H1 (cell line): ENCODE results near the gene TRABD2A. TPM values are rescaled to one million over a fixed set of nuclear protein-coding genes. Genes with fewer than 3 reads are reported as not detected.

ENCODE experiments used
- CTCF ChIA-PET: fragments of 300-600 bp; sonication (Branson Sonifier 250); formaldehyde crosslinking; loops from one replicate; lab custom pipeline; 2021; ENCODE audit not compliant: partially characterized antibody; lab: Charles Lee
- POLR2A ChIA-PET: fragments of 300-600 bp; sonication (Branson Sonifier 250); formaldehyde crosslinking; loops from one replicate; lab custom pipeline; 2021; ENCODE audit warnings: inconsistent platforms; ENCODE audit not compliant: partially characterized antibody; lab: Charles Lee
- DNase-seq, 2 experiments: peaks; one replicate each; pipeline versions ENCODE4 v3.0.0 to v3.0.0-alpha.2; 2010 to 2022; ENCODE audit warnings: low spot score in 2 of 2, low read depth in 1 of 2, mixed read lengths in 1 of 2
- FAIRE-seq: peaks from 2 replicates; lab custom pipeline; 2011; peaks lifted over from hg19 to GRCh38; lab: Jason Lieb, UNC
- H2AFZ ChIP-seq: 2 replicates; pipeline ENCODE4 v1.8.1; 2012; ENCODE audit warnings: low read length, inconsistent platforms
- H2AK5ac ChIP-seq: 2 replicates; pipeline ENCODE4 v1.6.1; 2013; ENCODE audit warnings: low read depth, low read length
- H2BK120ac ChIP-seq: replicated peaks from 2 replicates; pipeline ENCODE3; 2013; ENCODE audit warnings: low read depth, low read length, inconsistent platforms
- H2BK12ac ChIP-seq: 2 replicates; pipeline ENCODE4 v1.6.1; 2013; ENCODE audit warnings: low read depth, low read length
- H2BK15ac ChIP-seq: 2 replicates; pipeline ENCODE4 v1.6.1; 2013; ENCODE audit warnings: low read length
- H2BK20ac ChIP-seq: 2 replicates; pipeline ENCODE4 v1.6.1; 2013; ENCODE audit warnings: low read length
- H2BK5ac ChIP-seq: 2 replicates; pipeline ENCODE4 v1.6.1; 2013; ENCODE audit warnings: low read depth, low read length
- H3K14ac ChIP-seq: 2 replicates; pipeline ENCODE4 v1.6.1; 2013; ENCODE audit warnings: inconsistent platforms; ENCODE audit not compliant: insufficient read length
- H3K18ac ChIP-seq: 2 replicates; pipeline ENCODE4 v1.6.1; 2013; ENCODE audit warnings: low read length; ENCODE audit errors: extremely low read depth
- H3K23ac ChIP-seq: 2 replicates; pipeline ENCODE4 v1.6.1; 2013; ENCODE audit warnings: inconsistent platforms; ENCODE audit not compliant: insufficient read length
- H3K23me2 ChIP-seq: 2 replicates; pipeline ENCODE4 v1.6.1; 2013; ENCODE audit warnings: low read depth, low read length
- H3K27ac ChIP-seq: 2 replicates; pipeline ENCODE4 v1.6.1; 2011; ENCODE audit warnings: low read depth, low read length, inconsistent platforms
- H3K27me3 ChIP-seq, 4 experiments: replicated peaks in 1 of 4; 1 replicate in 1 of 4; 2 replicates in 3 of 4; pipeline versions ENCODE4 v1.6.1 to v1.8.1; 2011 to 2013; ENCODE audit warnings: low read length in 3 of 4, mild to moderate bottlenecking in 3 of 4, inconsistent platforms in 2 of 4, mixed read lengths in 2 of 4, moderate library complexity in 1 of 4; ENCODE audit not compliant: control insufficient read depth in 3 of 4, insufficient read depth in 3 of 4; ENCODE audit errors: extremely low read depth in 1 of 4
- H3K36me3 ChIP-seq, 4 experiments: 2 replicates each; pipeline versions ENCODE4 v1.6.1 to v1.8.1; 2011 to 2013; ENCODE audit warnings: mild to moderate bottlenecking in 4 of 4, low read length in 3 of 4, moderate library complexity in 2 of 4, control low read depth in 1 of 4, inconsistent platforms in 1 of 4; ENCODE audit not compliant: insufficient read depth in 4 of 4, control insufficient read depth in 2 of 4
- H3K4ac ChIP-seq: replicated peaks from 2 replicates; pipeline ENCODE3; 2013; ENCODE audit warnings: low read length, low read depth, mixed read lengths, inconsistent platforms; ENCODE audit not compliant: insufficient read length
- H3K4me1 ChIP-seq, 4 experiments: replicated peaks in 1 of 4; 1 replicate in 1 of 4; 2 replicates in 3 of 4; pipeline versions ENCODE4 v1.6.1 to v1.8.1; 2011 to 2013; ENCODE audit warnings: low read length in 3 of 4, inconsistent platforms in 2 of 4, mixed read lengths in 1 of 4; ENCODE audit not compliant: insufficient read depth in 4 of 4, control insufficient read depth in 3 of 4
- H3K4me2 ChIP-seq, 2 experiments: 2 replicates each; pipeline versions ENCODE4 v1.6.1 to v1.8.1; 2011 to 2013; ENCODE audit warnings: low read depth in 2 of 2, low read length in 2 of 2, control low read depth in 1 of 2, inconsistent platforms in 1 of 2, mild to moderate bottlenecking in 1 of 2; ENCODE audit not compliant: insufficient read depth in 1 of 2
- H3K4me3 ChIP-seq, 4 experiments: fragments of 200-600, 300-600 bp in 1 of 4; sonication (generic), shearing (Covaris generic), sonication (Bioruptor Twin) in 1 of 4; 2 replicates each; pipeline versions ENCODE4 v1.5.1 to v1.8.1; 2011 to 2016; ENCODE audit warnings: low read length in 4 of 4, low read depth in 3 of 4, control low read depth in 2 of 4, inconsistent platforms in 2 of 4, mild to moderate bottlenecking in 2 of 4, mixed read lengths in 1 of 4, moderate library complexity in 1 of 4; ENCODE audit not compliant: insufficient read depth in 2 of 4; ENCODE audit errors: extremely low read depth in 1 of 4
- H3K56ac ChIP-seq: replicated peaks from 2 replicates; pipeline ENCODE3; 2013; ENCODE audit warnings: low read depth, mild to moderate bottlenecking, mixed read lengths, low read length, inconsistent platforms; ENCODE audit not compliant: insufficient read length
- H3K79me1 ChIP-seq: 2 replicates; pipeline ENCODE4 v1.6.1; 2013; ENCODE audit warnings: low read depth, low read length, control low read depth
- H3K79me2 ChIP-seq, 2 experiments: 2 replicates each; pipeline versions ENCODE4 v1.6.1 to v1.8.1; 2012 to 2013; ENCODE audit warnings: low read length in 2 of 2, mild to moderate bottlenecking in 2 of 2, inconsistent platforms in 1 of 2; ENCODE audit not compliant: insufficient read depth in 2 of 2, control insufficient read depth in 1 of 2
- H3K9ac ChIP-seq, 4 experiments: replicated peaks in 1 of 4; 1 replicate in 1 of 4; 2 replicates in 3 of 4; pipeline versions ENCODE4 v1.6.1 to v1.8.1; 2011 to 2013; ENCODE audit warnings: low read depth in 3 of 4, low read length in 3 of 4, control low read depth in 2 of 4, mild to moderate bottlenecking in 2 of 4, moderate library complexity in 2 of 4, inconsistent platforms in 1 of 4; ENCODE audit errors: extremely low read depth in 1 of 4
- H3K9me3 ChIP-seq, 2 experiments: 2 replicates each; pipeline versions ENCODE4 v1.6.1 to v1.8.1; 2012 to 2013; ENCODE audit warnings: mild to moderate bottlenecking in 2 of 2, moderate library complexity in 2 of 2, control low read depth in 1 of 2, inconsistent platforms in 1 of 2, low read depth in 1 of 2, low read length in 1 of 2, mixed read lengths in 1 of 2; ENCODE audit not compliant: insufficient read depth in 2 of 2
- H4K20me1 ChIP-seq, 2 experiments: replicated peaks in 1 of 2; 2 replicates each; pipeline versions ENCODE3 to v1.8.1; 2011 to 2013; ENCODE audit warnings: inconsistent platforms in 2 of 2, low read length in 2 of 2, mild to moderate bottlenecking in 1 of 2; ENCODE audit not compliant: insufficient read depth in 2 of 2, control insufficient read depth in 1 of 2
- H4K5ac ChIP-seq: 2 replicates; pipeline ENCODE4 v1.6.1; 2013; ENCODE audit warnings: low read length, low read depth, mixed read lengths, inconsistent platforms; ENCODE audit not compliant: insufficient read length
- H4K8ac ChIP-seq: 2 replicates; pipeline ENCODE4 v1.8.0; 2013; ENCODE audit warnings: mild to moderate bottlenecking, moderate library complexity, low read length, inconsistent platforms; ENCODE audit not compliant: insufficient read depth; ENCODE audit errors: extremely low read depth
- H4K91ac ChIP-seq: replicated peaks from 2 replicates; pipeline ENCODE3; 2013; ENCODE audit warnings: low read length, mixed read lengths, inconsistent platforms; ENCODE audit not compliant: insufficient read length
- BACH1 ChIP-seq: IDR thresholded peaks from 2 replicates; pipeline ENCODE4 v1.6.1; 2012; ENCODE audit warnings: low read length, improper control_type of control experiment
- EZH2 ChIP-seq: fragments of 200-600 bp; sonication (generic); IDR thresholded peaks from 2 replicates; pipeline ENCODE4 v1.7.1; 2012; ENCODE audit warnings: low read depth, mild to moderate bottlenecking, moderate library complexity, low read length, inconsistent platforms; ENCODE audit not compliant: severe bottlenecking
- HDAC6 ChIP-seq: IDR thresholded peaks from one replicate; pipeline ENCODE4 v1.7.1; 2012; ENCODE audit warnings: low read depth, mild to moderate bottlenecking, inconsistent platforms, low read length, moderate library complexity
- POLR2AphosphoS5 ChIP-seq: IDR thresholded peaks from 2 replicates; pipeline ENCODE4 v1.6.1; 2011; ENCODE audit warnings: low read depth, low read length
- RAD21 ChIP-seq, 2 experiments: IDR thresholded peaks in 1 of 2; conservative IDR thresholded peaks in 1 of 2; 2 replicates each; pipeline ENCODE4 v1.6.1; 2011; ENCODE audit warnings: low read depth in 2 of 2, low read length in 2 of 2, improper control_type of control experiment in 1 of 2, inconsistent platforms in 1 of 2, mild to moderate bottlenecking in 1 of 2, moderate library complexity in 1 of 2
- RBBP5 ChIP-seq: IDR thresholded peaks from 2 replicates; pipeline ENCODE4 v1.7.1; 2012; ENCODE audit warnings: low read depth, mild to moderate bottlenecking, inconsistent platforms, low read length, moderate library complexity, borderline replicate concordance
- RNF2 ChIP-seq: fragments of 200-900, 300-1000 bp; sonication (generic); IDR thresholded peaks from 2 replicates; pipeline ENCODE4 v1.7.1; 2016; ENCODE audit warnings: borderline replicate concordance, low read depth, mild to moderate bottlenecking, antibody characterized with exemption, low read length; ENCODE audit not compliant: poor library complexity, severe bottlenecking; ENCODE audit errors: missing control alignments
- SP2 ChIP-seq: IDR thresholded peaks from 2 replicates; pipeline ENCODE4 v1.6.1; 2012; ENCODE audit warnings: mild to moderate bottlenecking, low read length, inconsistent platforms
- SP4 ChIP-seq: IDR thresholded peaks from 2 replicates; pipeline ENCODE4 v1.6.1; 2012; ENCODE audit warnings: low read length, inconsistent platforms
- SUZ12 ChIP-seq: fragments of 200-600 bp; sonication (generic); IDR thresholded peaks from 2 replicates; pipeline ENCODE4 v1.6.1; 2012; ENCODE audit warnings: mild to moderate bottlenecking, inconsistent platforms, low read length, moderate library complexity, mixed read lengths
- TBP ChIP-seq: IDR thresholded peaks from 2 replicates; pipeline ENCODE4 v1.6.1; 2011; ENCODE audit warnings: low read depth, low read length, improper control_type of control experiment
- TCF12 ChIP-seq: IDR thresholded peaks from 2 replicates; pipeline ENCODE4 v1.6.1; 2011; ENCODE audit warnings: low read depth, mild to moderate bottlenecking, low read length
- YY1 ChIP-seq: IDR thresholded peaks from 2 replicates; pipeline ENCODE4 v1.6.1; 2011; ENCODE audit warnings: low read depth, mild to moderate bottlenecking, low read length
- WGBS, 2 experiments: shearing (Covaris generic) in 1 of 2; methylation state at CpG; one replicate each; pipeline versions ENCODE4 v1.1.6 to v1.1.7; 2013 to 2015; ENCODE audit warnings: low lambda C conversion rate in 2 of 2, mixed read lengths in 2 of 2, inconsistent platforms in 1 of 2, low coverage in 1 of 2, missing lambda C conversion rate in 1 of 2; ENCODE audit not compliant: insufficient replicate concordance in 2 of 2, insufficient coverage in 1 of 2, insufficient read length in 1 of 2; ENCODE audit errors: extremely low coverage in 1 of 2, missing lambda C conversion rate in 1 of 2; 5-methylcytosine and 5-hydroxymethylcytosine counted together
- polyA plus RNA-seq, 7 experiments: library from polyadenylated mRNA; depleted of rRNA in 3 of 7; stranded (reverse) in 5 of 7; unstranded in 2 of 7; fragments of >200 nt in 5 of 7; fragments of 200-250 nt in 2 of 7; gene quantifications; 1 replicate in 5 of 7; 2 replicates in 1 of 7; 4 replicates in 1 of 7; pipeline versions ENCODE4 v1.2.1 to v1.2.3, GENCODE V29; 2011 to 2013; ENCODE audit warnings: missing spikeins in 2 of 7, mixed read lengths in 2 of 7
- total RNA-seq: library from RNA; stranded (reverse); fragmentation: NEBNext Ultra II Directional; extraction: Animal tissue kit (Norgen Biotek cat#: 25700); gene quantifications from 2 replicates; pipeline ENCODE4 v1.2.1, GENCODE V29; 2021

TRABD2A gene
- total and polyA plus RNA-seq, 2 of the 8 experiments (the other 6 are each of a cell fraction or from before 2014, with no cell fraction given): 17.3 to 18.6 TPM

- DNase-seq (no peak), FAIRE-seq (no peak)
- Histone ChIP-seq H2BK12ac (no peak overlapping the region), H2BK5ac (no peak overlapping the region), H3K4me2 (peak overlapping the region; percentile 84 to 99; a peak in 2 of 4 replicates), H2AFZ (no peak overlapping the region), H4K5ac (no peak overlapping the region), H3K9ac (no peak overlapping the region), H3K18ac (no peak overlapping the region), H2BK120ac (no peak overlapping the region), H3K23ac (no peak overlapping the region), H3K36me3 (peaks cover 0 to 4% (median 0%) of the 10 kb centered on the region in 4 experiments; a peak in 3 of 8 replicates), H2BK20ac (no peak overlapping the region), H3K4ac (no peak overlapping the region), H3K9me3 (no peaks in the 10 kb centered on the region), H2AK5ac (no peak overlapping the region), H3K14ac (no peak overlapping the region), H2BK15ac (0 out of 2 replicates have a peak overlapping the region, but pooled peaks have one; percentile 12), H3K4me1 (peaks cover 0 to 14% (median 7%) of the 10 kb centered on the region in 4 experiments), H3K27ac (no peak overlapping the region), H3K56ac (no peak overlapping the region), H4K91ac (no peak overlapping the region), H3K23me2 (peaks cover 12% of the 10 kb centered on the region), H3K4me3 (peak overlapping the region in 2 of 4 experiments; percentile 87 to 99; a peak in 4 of 8 replicates), H3K27me3 (peaks cover 0 to 10% (median 8%) of the 10 kb centered on the region in 4 experiments; a peak in 6 of 7 replicates), H3K79me2 (peaks cover 0 to 12% of the 10 kb centered on the region in 2 experiments; a peak in 1 of 4 replicates), H3K79me1 (no peaks in the 10 kb centered on the region), H4K8ac (no peak overlapping the region), H4K20me1 (peaks cover 0 to 2% of the 10 kb centered on the region in 2 experiments)
- ChIA-PET POLR2A (interaction anchor here (0.9 to 3.3 kb wide), 7 partner anchors 9 to 422 kb away, joined by 3 to 25 read pairs (median 4); no protein-coding TSS in a partner anchor), CTCF (interaction anchor here (0.6 to 6.1 kb wide), 5 partner anchors 22 to 111 kb away, joined by 3 to 31 read pairs (median 3); partner anchors contain the start of gene TRABD2A)
- WGBS, 2 experiments: 81% methylated on average over 9 of the region's 9 CpGs; no CpG with 5 or more reads in 1 of the 2 experiments
- no peak for TF ChIP-seq RBBP5
- no peak for TF ChIP-seq EZH2
- no peak for TF ChIP-seq YY1
- no peak for TF ChIP-seq BACH1
- no peak for TF ChIP-seq HDAC6
- no peak for TF ChIP-seq TBP
- no peak for TF ChIP-seq SP4
- TF ChIP-seq POLR2AphosphoS5: no peak
- TF ChIP-seq SUZ12: no peak
- no peak for TF ChIP-seq RAD21 (IDR thresholded peaks at IDR 0.05 in 1 of 2, conservative IDR thresholded peaks at IDR 0.05 in 1 of 2; ENCODE audit: low read depth in 2 of 2, low read length in 2 of 2)
- no peak for TF ChIP-seq SP2
- TF ChIP-seq RNF2: no peak
- no peak for TF ChIP-seq TCF12
Measured at GRCh38 chr2:84904151-84904550, 23.3 kb upstream of the TRABD2A start.
